Activated CD4-positive, alpha-beta T cell treated with anti-CD3 and anti-CD28 coated beads, Interleukin-2, amount 50 U/mL, for 16 hours (primary cell): Measurements from ENCODE around the gene SELENOO.
A peak's percentile ranks its signal among the peaks of the same experiment; 100 is the strongest.
"Not testable (repeated sequence)": the region's sequence is repeated elsewhere in the genome, so short reads cannot be mapped to it uniquely, and the experiment has no call there.

Experiments
- DNase-seq: peaks from one replicate; pipeline ENCODE4 v3.0.0-alpha.2; 2020

SELENOO gene

GRCh38 chr22:50201191-50202129 is 649 bp downstream of the SELENOO start:
- no peak for DNase-seq

GRCh38 chr22:50202130-50202666 is 1.4 kb downstream of the SELENOO start:
- no peak for DNase-seq

GRCh38 chr22:50203288-50203687 is 2.5 kb downstream of the SELENOO start:
- DNase-seq: no peak

- DNase-seq: no peak
Observed at GRCh38 chr22:50204571-50204970, 3.8 kb downstream of the SELENOO start.

- DNase-seq: not testable (repeated sequence)
Observed at GRCh38 chr22:50204998-50205397, 4.2 kb downstream of the SELENOO start.

- DNase-seq: no peak
Observed at GRCh38 chr22:50205781-50206569, 5.2 kb downstream of the SELENOO start.

- DNase-seq: no peak
Observed at GRCh38 chr22:50206599-50206998, 5.8 kb downstream of the SELENOO start.

- DNase-seq: no peak
Observed at GRCh38 chr22:50207383-50208140, 6.8 kb downstream of the SELENOO start.

- no peak for DNase-seq
Observed at GRCh38 chr22:50208430-50208938, 7.7 kb downstream of the SELENOO start.

GRCh38 chr22:50208939-50209892 is 8.4 kb downstream of the SELENOO start:
- DNase-seq: no peak

GRCh38 chr22:50209893-50210292 is 9.1 kb downstream of the SELENOO start:
- peak; percentile 63 for DNase-seq

GRCh38 chr22:50210378-50211139 is 9.7 kb downstream of the SELENOO start:
- no peak for DNase-seq

- DNase-seq: no peak
Observed at GRCh38 chr22:50211147-50211546, 10.3 kb downstream of the SELENOO start.

GRCh38 chr22:50213263-50213662 is 12.5 kb downstream of the SELENOO start:
- no peak for DNase-seq

- DNase-seq: no peak
Observed at GRCh38 chr22:50215297-50216054, 14.7 kb downstream of the SELENOO start.

GRCh38 chr22:50216055-50216683 is 15.4 kb downstream of the SELENOO start:
- no peak for DNase-seq

GRCh38 chr22:50216684-50217520 is 16.1 kb downstream of the SELENOO start:
- no peak for DNase-seq

GRCh38 chr22:50217543-50218152 is 16.8 kb downstream of the SELENOO start:
- DNase-seq: no peak
